SU-DHL-6 (cell line): ENCODE data around the gene GPD2.

Experiments used
- H2AFZ ChIP-seq: fragments of 200-600 bp; sonication (generic); 2 replicates; pipeline ENCODE4 v1.6.1; 2014; ENCODE audit warnings: low read depth, mild to moderate bottlenecking, moderate library complexity, mixed read lengths, antibody characterized with exemption, low read length; ENCODE audit not compliant: severe bottlenecking
- H3F3A ChIP-seq: fragments of 200-600 bp; shearing (Covaris generic); 2 replicates; pipeline ENCODE4 v1.6.0; 2016; ENCODE audit warnings: antibody characterized with exemption, mild to moderate bottlenecking; ENCODE audit not compliant: insufficient read depth
- H3K27ac ChIP-seq: fragments of 200-600 bp; sonication (generic); 2 replicates; pipeline ENCODE4 v1.5.1; 2016; ENCODE audit warnings: low read depth, mild to moderate bottlenecking, low read length, moderate library complexity, mixed read lengths
- H3K27me3 ChIP-seq: fragments of 200-600 bp; sonication (generic), shearing (Covaris generic); 2 replicates; pipeline ENCODE4 v1.6.0; 2014; ENCODE audit warnings: mild to moderate bottlenecking, low read length
- H3K36me3 ChIP-seq: fragments of 200-600 bp; sonication (generic); 2 replicates; pipeline ENCODE4 v1.6.1; 2014; ENCODE audit warnings: mild to moderate bottlenecking, low read length, mixed read lengths
- H3K4me2 ChIP-seq: fragments of 300-600, 200-600 bp; shearing (Covaris generic), sonication (generic); 2 replicates; pipeline ENCODE4 v1.6.0; 2014; ENCODE audit warnings: low read length, low read depth, mild to moderate bottlenecking; ENCODE audit not compliant: poor library complexity, severe bottlenecking
- H3K4me3 ChIP-seq: fragments of 200-600 bp; sonication (generic); 2 replicates; pipeline ENCODE4 v1.5.1; 2014; ENCODE audit warnings: antibody characterized with exemption, low read length, mild to moderate bottlenecking, mixed read lengths; ENCODE audit not compliant: insufficient read depth, poor library complexity, severe bottlenecking
- H3K79me2 ChIP-seq: fragments of 200-600 bp; sonication (generic); 2 replicates; pipeline ENCODE4 v1.6.1; 2014; ENCODE audit warnings: mild to moderate bottlenecking, low read length, moderate library complexity; ENCODE audit not compliant: insufficient read depth
- H3K9ac ChIP-seq: fragments of 200-600 bp; sonication (generic); 2 replicates; pipeline ENCODE4 v1.7.0; 2014; ENCODE audit warnings: mild to moderate bottlenecking, low read length
- H3K9me2 ChIP-seq: fragments of 200-600 bp; sonication (generic); replicated peaks from 2 replicates; pipeline ENCODE4 v1.6.1; 2014; ENCODE audit warnings: low read length; ENCODE audit not compliant: insufficient read depth
- H3K9me3 ChIP-seq: fragments of 200-600 bp; sonication (generic); 2 replicates; pipeline ENCODE4 v1.6.1; 2014; ENCODE audit warnings: low read length, mixed read lengths; ENCODE audit not compliant: insufficient read depth
- H4K20me1 ChIP-seq: fragments of 200-600 bp; sonication (generic); 2 replicates; pipeline ENCODE4 v1.6.1; 2014; ENCODE audit warnings: low read depth, mild to moderate bottlenecking, antibody characterized with exemption, low read length, moderate library complexity, mixed read lengths
- EZH2phosphoT487 ChIP-seq: fragments of 200-600 bp; sonication (generic), shearing (Covaris generic); conservative IDR thresholded peaks from 2 replicates; pipeline ENCODE4 v1.6.1; 2018; ENCODE audit warnings: mild to moderate bottlenecking, antibody characterized with exemption, low read length, moderate library complexity, mixed read lengths
- TF ChIP-seq, protein P1 (sequence below): fragments of 200-600 bp; sonication (generic); IDR thresholded peaks from one replicate; pipeline ENCODE4 v1.5.1; 2017; ENCODE audit warnings: antibody characterized with exemption, mild to moderate bottlenecking, low read length, moderate library complexity; ENCODE audit not compliant: insufficient read depth, poor library complexity, severe bottlenecking

Gene GPD2

DNA sequence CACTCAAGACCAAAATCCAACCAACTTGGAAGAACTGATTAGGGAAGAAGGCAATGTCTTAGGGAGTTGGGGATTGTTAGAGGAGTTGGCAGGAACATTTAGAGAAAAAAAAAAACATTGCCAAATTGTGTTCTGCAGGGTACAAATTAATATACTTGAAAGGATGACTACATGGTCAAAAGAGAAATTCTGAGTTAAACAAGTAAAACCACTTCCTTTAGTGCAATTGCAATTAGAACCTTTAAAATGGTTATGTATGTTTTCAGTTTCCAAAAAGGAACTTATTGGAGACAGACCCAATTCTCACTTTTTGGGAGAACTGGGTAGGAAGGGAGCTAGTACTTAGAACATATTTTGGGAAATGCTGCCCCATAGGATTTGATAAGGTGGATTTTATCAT, 137.9 kb downstream of the GPD2 start:
- H3F3A ChIP-seq = no peaks in the 10 kb centered on the region
- no peaks in the 10 kb centered on the region for H3K9me2 ChIP-seq
- no peaks in the 10 kb centered on the region for H3K36me3 ChIP-seq
- no peak overlapping the region for H3K4me2 ChIP-seq
- no peaks in the 10 kb centered on the region for H3K79me2 ChIP-seq
- no peak overlapping the region for H3K27ac ChIP-seq
- no peak overlapping the region for H3K4me3 ChIP-seq
- H3K27me3 ChIP-seq = no peaks in the 10 kb centered on the region
- no peaks in the 10 kb centered on the region for H4K20me1 ChIP-seq
- TF ChIP-seq, protein P1, sequence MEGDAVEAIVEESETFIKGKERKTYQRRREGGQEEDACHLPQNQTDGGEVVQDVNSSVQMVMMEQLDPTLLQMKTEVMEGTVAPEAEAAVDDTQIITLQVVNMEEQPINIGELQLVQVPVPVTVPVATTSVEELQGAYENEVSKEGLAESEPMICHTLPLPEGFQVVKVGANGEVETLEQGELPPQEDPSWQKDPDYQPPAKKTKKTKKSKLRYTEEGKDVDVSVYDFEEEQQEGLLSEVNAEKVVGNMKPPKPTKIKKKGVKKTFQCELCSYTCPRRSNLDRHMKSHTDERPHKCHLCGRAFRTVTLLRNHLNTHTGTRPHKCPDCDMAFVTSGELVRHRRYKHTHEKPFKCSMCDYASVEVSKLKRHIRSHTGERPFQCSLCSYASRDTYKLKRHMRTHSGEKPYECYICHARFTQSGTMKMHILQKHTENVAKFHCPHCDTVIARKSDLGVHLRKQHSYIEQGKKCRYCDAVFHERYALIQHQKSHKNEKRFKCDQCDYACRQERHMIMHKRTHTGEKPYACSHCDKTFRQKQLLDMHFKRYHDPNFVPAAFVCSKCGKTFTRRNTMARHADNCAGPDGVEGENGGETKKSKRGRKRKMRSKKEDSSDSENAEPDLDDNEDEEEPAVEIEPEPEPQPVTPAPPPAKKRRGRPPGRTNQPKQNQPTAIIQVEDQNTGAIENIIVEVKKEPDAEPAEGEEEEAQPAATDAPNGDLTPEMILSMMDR = no peak
- TF ChIP-seq EZH2phosphoT487 = no peak
- H3K9ac ChIP-seq = no peak overlapping the region
- H2AFZ ChIP-seq = no peak overlapping the region
- no peaks in the 10 kb centered on the region for H3K9me3 ChIP-seq

DNA sequence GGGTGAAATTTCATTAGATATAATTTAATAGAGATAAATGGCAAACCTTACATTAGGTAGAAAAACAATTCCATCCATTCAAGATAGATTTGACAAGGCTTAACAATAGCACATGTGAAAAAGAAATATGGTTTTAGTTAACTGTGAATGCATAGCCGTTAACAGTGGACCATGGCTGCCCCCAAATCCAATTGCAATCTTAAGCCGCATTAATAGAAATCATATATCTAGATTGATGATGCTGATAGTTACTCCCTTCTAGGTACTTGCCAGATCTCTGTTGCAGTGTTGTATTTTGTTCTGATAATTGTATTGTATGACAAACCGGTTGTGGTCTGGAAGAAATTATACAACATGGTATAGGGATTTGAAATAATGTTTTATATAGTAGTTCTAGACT, 139.8 kb downstream of the GPD2 start:
- H3K9me2 ChIP-seq = no peaks in the 10 kb centered on the region
- H3K79me2 ChIP-seq = no peaks in the 10 kb centered on the region
- no peak overlapping the region for H2AFZ ChIP-seq

DNA sequence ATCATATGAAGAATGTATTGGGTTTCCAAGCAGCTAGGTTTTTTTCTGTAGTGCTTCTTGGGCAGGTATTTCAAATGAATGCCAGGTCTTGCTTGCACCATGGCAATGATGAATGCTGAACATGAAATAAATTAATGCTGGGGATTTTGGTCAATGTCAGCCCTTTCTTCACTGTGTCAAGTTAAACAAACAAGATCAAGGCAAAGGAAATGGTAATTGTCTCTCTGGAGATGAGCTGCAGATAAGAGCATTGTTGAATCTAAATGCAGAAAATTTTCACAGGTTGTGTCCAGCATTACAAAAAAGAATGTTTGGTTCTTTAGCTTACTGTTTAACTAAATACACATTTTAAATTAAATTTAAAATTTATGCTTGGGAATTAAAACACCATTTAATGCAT, 144.3 kb downstream of the GPD2 start:
- H3K9me2 ChIP-seq = no peaks in the 10 kb centered on the region
- H2AFZ ChIP-seq = no peak overlapping the region
- H3K9me3 ChIP-seq = no peaks in the 10 kb centered on the region
- H3K9ac ChIP-seq = no peak overlapping the region
- H3F3A ChIP-seq = no peaks in the 10 kb centered on the region
- H3K27me3 ChIP-seq = no peaks in the 10 kb centered on the region
- no peak for TF ChIP-seq EZH2phosphoT487
- TF ChIP-seq, protein P1 = no peak
- H4K20me1 ChIP-seq = no peaks in the 10 kb centered on the region
- H3K79me2 ChIP-seq = no peaks in the 10 kb centered on the region
- H3K36me3 ChIP-seq = no peaks in the 10 kb centered on the region
- H3K4me3 ChIP-seq = no peak overlapping the region
- H3K27ac ChIP-seq = no peak overlapping the region
- no peak overlapping the region for H3K4me2 ChIP-seq

More for the DNA sequence above, 139.8 kb downstream of the GPD2 start:
- Histone ChIP-seq H3K9me3 (no peaks in the 10 kb centered on the region), H3K27me3 (no peaks in the 10 kb centered on the region), H3K9ac (no peak overlapping the region), H3K36me3 (no peaks in the 10 kb centered on the region), H3K4me2 (no peak overlapping the region), H3K27ac (no peak overlapping the region), H4K20me1 (no peaks in the 10 kb centered on the region), H3F3A (no peaks in the 10 kb centered on the region), H3K4me3 (no peak overlapping the region)
- no peak for TF ChIP-seq EZH2phosphoT487
- TF ChIP-seq, protein P1 = no peak
